SH-SY5Y (cell line): Measurements from ENCODE around the gene ARPC1A.

Experiments
- GATA2 ChIP-seq: IDR thresholded peaks from 2 replicates; pipeline ENCODE4 v1.6.1; 2011; ENCODE audit warnings: mild to moderate bottlenecking, low read depth, low read length
- GATA3 ChIP-seq: IDR thresholded peaks from 2 replicates; pipeline ENCODE4 v1.6.1; 2011; ENCODE audit warnings: low read depth, mild to moderate bottlenecking, low read length, moderate library complexity

ARPC1A gene

DNA sequence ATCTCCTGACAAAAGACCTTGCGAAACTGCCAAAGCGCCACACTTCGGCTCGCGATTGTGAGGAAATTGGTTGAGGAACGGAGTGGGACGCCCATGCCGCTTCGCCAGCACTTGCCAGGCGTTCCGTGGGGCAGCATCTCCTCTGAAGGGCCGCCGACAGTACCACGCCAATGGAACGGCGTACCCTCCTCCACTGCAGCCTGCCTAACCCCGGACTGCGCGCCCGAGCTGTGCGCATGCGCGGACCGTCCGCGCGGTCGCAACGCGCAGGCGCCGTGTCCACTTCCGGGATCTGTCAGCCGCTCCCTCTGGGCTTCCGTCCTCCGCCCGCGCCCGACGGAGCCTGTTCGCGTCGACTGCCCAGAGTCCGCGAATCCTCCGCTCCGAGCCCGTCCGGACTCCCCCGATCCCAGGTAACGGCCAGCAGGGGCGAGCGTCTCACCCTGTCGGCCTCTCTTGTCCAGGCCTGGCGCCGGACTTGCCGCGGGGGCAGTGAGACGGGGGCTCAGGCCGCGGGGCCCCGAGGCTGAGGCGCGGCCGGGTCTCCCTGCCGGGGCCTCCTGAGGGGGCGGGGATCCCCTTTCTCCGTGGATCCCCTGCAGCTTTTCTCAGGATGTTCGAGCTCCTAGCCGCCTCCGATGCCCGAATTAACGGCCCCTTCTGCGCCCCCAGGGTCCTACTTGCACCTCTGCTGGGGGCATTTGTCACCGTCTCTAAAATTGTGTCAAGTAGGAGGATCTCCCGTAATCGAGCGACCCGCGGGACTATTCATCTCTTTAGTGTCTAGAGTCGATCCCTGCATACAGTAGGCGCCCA is at the start of gene ARPC1A:
Gene ARPC1A (plus strand): TSS at position 307 of the 816 bp plus-strand sequence. CDS start 7,456 bp downstream, outside the sequence.
- TF ChIP-seq GATA3 = no peak
- no peak; the same call in 1 of the 2 replicates for TF ChIP-seq GATA2

DNA sequence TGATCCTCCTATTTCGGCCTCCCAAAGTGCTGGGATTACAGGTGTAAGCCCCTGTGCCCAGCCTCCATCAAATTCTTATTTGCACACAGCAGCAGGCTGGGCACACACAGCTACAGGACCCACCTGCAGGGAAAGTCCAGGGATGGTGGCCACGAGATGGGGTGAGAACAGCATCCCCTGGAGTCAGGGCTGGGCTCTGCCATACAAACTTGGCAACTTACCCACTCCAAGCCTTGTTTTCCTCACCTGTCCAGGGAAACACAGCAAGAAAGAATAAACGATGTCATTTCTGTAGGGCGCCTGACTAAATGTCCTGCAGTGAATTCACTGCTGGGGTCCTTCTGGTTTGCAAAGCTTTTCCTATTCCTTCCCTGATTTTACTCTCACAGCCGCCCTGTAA is 47.5 kb upstream of the ARPC1A start:
- TF ChIP-seq GATA3 (no peak), GATA2 (no peak)

DNA sequence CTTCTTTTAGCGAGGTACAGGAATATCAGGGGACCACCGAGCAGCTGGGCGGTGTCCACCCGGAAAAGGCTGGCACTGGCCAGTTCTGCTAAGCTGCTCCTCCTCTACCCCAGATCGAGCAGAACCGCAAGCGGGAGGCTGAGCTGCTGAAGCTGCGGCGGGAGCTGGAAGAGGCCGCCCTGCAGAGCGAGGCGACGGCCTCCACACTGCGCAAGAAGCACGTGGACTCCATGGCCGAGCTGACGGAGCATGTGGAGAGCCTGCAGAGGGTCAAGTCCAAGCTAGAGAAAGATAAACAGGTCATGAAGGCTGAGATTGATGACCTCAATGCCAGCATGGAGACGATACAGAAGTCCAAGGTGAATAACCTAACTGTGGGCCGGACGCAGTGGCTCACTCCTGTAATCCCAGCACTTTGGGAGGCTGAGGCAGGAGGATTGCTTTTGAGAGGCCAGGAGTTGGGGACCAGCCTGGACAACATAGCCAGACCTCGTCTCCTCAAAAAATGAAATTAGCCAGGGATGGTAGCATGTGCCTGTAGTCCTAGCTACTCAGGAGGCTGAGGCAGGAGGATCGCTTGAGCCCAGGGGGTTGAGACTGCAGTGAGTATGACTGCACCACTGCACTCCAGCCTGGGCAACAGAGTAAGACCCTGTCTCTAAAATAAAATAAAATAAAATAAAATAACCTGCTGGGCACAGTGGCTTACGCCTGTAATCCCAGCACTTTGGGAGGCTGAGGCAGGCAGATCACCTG is 37.7 kb upstream of the ARPC1A start:
- TF ChIP-seq GATA2 (no peak), GATA3 (no peak)

DNA sequence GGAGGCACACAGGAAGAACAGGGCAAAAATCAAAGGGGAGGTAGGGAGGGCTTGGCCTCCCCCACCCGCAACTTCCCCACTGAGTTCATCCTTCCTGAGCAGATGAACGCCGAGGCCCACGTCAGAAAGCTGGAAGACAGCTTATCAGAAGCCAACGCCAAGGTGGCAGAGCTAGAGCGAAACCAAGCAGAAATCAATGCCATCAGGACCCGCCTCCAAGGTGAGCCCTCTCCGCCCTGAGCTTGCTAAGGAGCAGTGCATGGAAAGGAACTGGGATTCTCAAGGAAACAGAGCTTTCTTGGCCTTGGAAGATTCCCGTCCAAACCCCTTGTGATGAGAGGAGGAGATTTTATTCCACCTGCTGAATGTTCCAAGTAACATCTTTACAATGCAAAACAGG is 36.5 kb upstream of the ARPC1A start:
- no peak for TF ChIP-seq GATA2

DNA sequence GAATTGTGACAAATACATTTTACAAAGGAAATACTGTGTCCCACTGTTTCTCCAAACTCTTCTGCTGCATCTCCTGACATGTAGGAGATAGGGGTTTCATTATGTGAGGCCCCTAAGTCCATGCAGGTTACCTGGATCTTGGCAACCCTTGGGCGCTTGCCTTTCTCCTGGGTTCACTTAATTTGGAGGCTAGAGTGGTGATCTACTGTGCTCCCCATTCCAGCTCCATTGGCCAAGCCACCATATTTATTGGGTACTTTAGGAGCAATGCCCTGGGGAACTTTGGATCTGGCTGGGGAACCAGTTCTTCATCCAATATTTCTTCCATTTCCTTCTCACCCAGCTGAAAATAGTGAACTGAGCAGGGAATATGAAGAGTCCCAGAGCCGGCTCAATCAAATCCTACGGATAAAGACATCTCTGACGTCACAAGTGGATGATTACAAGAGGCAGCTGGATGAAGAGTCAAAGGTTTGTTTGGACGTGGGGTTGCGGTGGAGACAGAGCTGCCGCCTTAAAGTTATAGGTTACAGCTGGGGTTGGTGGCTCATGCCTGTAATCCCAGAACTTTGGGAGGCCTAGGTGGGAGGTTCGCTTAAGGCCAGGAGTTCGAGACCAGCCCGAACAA is 34.6 kb upstream of the ARPC1A start:
- no peak for TF ChIP-seq GATA2
- TF ChIP-seq GATA3 = no peak

DNA sequence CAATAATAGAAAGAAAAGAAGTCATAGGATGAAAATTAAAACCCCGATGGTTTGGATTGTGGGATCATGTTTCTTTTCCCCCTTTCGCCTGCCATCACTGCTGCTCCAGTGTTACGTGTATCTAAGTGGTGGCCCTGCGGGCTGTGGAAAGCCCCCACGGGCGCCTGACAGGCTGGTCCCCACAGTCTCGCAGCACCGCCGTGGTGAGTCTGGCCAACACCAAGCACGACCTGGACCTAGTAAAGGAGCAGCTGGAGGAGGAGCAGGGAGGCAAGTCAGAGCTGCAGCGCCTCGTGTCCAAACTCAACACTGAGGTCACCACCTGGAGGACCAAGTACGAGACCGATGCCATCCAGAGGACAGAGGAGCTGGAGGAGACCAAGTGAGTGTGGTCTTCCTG is 33.6 kb upstream of the ARPC1A start:
- TF ChIP-seq GATA2 (no peak), GATA3 (no peak)

DNA sequence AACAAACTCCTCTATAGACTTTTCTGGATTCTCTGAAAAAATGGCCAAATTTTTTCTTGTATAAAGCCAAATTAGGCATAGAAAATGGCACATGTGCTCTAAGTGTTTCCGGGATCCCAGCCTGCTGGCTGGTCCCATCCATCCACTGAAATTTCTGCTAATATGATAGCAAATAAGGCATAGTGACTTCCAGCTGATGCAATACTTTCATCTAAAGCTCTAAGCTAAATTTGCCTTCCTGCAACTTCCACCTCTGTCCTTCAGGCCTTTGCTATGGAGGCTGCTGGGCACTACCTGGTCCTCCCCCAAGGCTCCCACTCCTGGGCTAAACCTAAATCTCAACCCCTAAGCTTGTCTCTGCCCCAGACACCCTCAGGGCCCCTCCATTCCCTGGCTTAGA is 32.5 kb upstream of the ARPC1A start:
- TF ChIP-seq GATA3 (no peak), GATA2 (no peak)

DNA sequence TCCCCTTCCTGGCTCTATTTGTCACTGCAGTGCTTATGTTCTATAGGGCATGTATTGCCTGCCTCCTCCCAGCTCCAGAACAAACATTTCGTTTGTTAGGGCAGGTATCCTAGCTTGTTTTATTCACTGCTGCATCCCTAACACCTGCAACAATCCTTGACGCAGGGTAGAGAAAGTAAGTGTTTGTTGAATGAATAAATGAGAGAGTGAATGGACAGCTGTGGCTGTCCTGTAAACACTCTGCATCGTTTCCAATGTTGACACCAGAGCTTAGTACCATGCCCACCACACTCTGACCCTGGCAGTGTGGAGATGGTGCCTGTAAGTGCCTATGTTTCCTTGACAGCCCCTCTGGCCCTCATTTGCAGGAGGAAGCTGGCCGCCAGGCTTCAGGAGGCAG is 32.0 kb upstream of the ARPC1A start:
- TF ChIP-seq GATA2 (no peak), GATA3 (no peak)

DNA sequence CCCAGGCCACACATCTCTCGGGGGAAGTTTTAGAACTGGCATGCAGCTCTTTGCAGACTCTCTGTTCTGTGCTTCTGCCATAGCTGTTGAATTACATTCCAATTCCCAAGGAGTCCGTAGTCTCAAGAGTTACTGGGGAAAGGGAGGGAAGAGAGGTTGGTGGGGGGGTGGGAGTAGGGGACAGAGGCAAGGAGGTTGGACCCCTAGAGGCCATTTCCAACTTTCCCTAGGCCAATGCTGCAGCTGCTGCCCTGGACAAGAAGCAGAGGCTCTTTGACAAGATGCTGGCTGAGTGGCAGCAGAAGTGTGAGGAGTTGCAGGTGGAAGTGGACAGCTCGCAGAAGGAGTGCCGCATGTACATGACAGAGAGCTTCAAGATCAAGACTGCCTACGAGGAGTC is 29.2 kb upstream of the ARPC1A start:
- TF ChIP-seq GATA3 (no peak), GATA2 (no peak)

DNA sequence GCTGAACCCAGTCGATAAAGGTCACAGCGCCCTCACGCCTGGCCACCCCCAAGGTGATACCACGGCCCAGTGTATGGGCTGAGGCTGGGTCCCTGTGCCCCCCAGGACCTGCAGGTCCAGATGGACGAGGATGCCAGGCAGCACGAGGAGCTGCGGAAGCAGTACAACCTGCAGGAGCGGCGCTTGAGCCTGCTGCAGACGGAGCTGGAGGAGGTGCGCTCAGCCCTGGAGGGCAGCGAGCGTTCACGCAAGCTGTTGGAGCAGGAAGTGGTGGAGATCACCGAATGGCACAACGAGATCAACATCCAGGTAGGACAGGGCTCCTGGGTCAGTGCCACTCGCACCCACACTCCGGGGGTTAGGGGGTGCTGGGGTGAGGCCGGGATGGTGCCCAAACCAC is 24.2 kb upstream of the ARPC1A start:
- TF ChIP-seq GATA3 (no peak), GATA2 (no peak)

DNA sequence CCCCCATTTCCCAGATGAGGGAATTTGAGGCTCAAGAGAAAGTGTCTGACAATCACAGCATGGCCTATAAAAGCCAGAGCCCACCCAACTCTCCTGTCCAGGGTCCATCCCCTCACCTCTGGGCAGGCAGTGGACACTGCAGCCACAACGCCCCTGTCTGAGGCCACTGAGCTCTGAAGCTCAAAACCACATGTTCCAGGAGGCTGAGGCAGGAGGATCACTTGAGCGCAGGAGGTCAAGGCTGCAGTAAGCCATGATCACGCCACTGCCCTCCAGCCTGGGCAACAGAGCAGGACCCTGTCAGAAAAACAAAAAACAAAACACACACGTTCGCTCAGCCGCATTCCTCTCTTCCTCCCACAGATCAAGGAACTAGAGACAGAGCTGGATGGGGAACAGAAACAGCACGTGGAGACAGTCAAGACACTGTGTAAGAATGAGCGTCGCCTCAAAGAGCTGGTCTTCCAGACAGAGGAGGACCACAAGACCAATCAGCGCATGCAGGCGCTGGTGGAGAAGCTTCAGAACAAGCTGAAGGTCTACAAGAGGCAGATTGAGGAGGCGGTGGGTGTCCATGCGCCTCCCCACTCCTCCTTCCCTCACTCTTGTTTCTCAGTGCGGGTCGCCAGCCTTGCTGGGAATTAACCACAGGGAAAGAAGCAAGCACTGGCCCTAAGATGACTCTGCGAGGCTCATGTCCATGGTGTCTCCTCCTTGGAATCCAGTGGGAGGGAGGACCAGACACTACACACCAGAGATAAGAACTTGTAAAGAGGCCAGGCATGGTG is 20.0 kb upstream of the ARPC1A start:
- TF ChIP-seq GATA3 (no peak), GATA2 (no peak)

DNA sequence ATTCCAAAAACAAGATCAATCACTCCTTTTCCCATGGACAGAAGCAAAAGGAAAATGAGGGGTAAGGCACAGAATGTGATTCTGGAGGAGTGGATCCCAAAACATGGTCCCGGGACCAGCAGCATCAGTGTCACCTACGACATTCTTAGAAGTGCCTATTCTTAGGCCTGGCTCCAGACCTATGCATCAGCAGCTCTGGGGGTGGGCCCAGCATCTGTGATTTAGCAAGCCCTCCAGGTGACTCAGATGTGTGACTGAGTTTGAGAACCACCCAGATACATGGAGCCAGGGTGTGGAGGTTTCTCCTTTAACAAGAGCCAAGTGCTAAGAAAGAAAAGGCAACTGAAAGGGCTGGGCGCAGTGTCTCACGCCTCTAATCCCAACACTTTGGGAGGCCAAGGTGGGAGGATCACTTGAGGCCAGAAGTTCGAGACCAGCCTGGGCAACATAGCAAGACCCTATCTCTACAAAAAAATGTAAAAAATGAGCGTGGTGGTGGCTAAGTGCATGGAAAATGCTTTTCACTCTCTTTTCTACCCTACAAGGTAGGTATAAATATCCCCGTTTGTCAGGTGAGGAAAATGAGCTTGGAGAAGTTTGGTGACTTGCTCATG is 17.1 kb upstream of the ARPC1A start:
- TF ChIP-seq GATA3 = no peak
- no peak for TF ChIP-seq GATA2

DNA sequence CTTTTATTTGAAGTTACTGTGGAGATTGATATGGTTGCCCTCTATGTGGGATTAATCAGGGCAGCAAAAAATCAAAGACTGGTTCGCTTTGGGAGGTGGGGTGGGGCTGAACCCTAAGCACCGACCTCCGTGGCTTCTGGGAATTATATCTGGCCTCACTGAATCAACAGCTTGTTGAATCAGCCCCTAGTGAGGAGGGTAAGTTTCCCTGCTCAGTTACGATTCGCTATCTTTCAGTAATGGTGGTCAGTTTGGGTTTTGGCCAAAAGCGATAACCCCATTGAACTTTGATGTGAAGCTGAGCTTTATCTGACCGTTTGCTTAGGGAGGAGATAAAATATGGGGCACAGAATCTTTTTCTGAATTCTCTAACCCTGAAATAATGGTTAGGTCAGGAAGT is 16.6 kb upstream of the ARPC1A start:
- TF ChIP-seq GATA2 (no peak), GATA3 (no peak)
